DMS153 treated with DMSO at 0.1 percent for 48 hours (cell line): ENCODE results near the gene CAMK2A.

Experiments used
- DNase-seq: peaks from one replicate; lab custom pipeline; 2025; ENCODE audit not compliant: unreplicated experiment; lab: John Stamatoyannopoulos, UW

The CAMK2A gene

GRCh38 chr5:150317048-150318003 lies 27.8 kb upstream of the CAMK2A start:
- no peak for DNase-seq

- no peak for DNase-seq
These were observed 26.7 kb upstream of the CAMK2A start for GRCh38 chr5:150316320-150316719.

- no peak for DNase-seq
These were observed 25.7 kb upstream of the CAMK2A start for GRCh38 chr5:150315245-150315644.

DNA sequence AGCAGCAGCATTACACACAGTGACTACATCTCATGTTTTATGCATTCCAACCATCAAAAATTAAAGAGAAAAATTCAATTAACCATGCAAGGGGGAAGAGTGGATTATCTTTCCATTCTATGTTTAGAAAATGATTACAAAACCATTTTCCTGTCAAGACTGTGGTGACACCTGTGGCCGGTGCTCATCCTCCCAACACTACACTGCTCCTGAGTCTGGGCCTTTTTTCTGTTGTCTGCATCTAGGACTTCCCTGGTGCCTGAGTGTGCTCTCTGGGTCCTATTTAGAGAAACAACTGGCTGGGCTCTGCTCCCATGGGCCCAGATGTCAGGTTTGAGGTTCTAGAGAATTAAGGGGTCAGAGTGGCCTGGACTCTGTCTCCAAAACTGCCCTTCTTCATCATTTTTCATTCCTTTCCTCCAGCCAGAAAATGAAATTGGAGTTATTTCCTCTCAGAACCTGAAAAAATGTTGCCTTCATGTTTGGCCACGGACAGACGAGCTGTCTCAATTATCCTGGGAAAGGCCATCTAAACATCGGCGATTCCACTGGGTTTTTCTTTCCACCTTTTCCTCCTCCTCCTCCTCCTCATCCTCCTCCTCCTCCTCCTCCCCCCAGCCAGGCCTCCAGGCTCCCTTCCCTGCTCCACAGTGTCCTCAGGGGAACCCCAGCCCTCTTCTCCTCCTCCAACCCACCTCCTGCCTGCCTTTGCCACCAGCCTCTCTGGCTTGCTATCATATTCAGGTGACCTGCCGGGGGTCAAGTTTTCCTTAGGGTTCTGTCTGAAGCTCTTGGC lies 24.5 kb upstream of the CAMK2A start:
- no peak for DNase-seq

DNA sequence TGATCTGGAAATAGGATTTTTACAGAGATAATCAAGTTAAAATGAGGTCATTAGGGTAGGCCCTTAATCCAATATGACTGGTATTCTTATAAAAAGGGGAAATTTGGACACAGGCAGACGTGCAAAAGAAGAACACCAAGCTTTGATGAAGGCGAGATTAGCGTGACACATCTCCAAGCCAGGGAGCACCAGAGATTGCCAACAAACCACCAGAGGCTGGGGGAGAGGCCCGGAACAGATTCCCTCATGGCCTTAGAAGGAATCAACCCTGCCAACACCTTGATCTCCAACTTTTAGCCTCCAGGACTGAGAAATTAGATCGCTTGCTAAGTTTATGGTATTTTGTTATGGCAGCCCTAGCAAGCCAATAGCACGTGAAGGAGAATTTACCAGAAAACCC lies 23.9 kb upstream of the CAMK2A start:
- no peak for DNase-seq

DNA sequence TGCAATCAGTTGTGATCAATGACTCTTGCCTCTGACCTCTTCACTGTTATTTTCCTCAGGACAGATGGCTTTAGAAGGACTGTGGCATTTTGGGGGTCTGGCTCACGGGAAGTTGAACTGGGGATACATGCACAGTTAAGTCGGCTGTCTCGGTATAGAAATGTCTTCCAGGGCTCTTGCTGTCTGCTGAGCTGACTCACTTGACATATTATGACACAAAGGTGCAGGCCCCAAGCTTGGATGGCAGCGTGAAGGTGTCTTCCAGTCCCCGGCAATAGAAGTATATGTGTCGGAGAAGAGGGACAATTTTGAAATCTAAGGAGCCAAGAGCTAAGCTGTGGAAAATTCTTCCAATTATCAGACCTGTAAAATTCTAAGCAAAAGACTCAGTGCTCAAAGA lies 22.9 kb upstream of the CAMK2A start:
- DNase-seq = no peak

DNA sequence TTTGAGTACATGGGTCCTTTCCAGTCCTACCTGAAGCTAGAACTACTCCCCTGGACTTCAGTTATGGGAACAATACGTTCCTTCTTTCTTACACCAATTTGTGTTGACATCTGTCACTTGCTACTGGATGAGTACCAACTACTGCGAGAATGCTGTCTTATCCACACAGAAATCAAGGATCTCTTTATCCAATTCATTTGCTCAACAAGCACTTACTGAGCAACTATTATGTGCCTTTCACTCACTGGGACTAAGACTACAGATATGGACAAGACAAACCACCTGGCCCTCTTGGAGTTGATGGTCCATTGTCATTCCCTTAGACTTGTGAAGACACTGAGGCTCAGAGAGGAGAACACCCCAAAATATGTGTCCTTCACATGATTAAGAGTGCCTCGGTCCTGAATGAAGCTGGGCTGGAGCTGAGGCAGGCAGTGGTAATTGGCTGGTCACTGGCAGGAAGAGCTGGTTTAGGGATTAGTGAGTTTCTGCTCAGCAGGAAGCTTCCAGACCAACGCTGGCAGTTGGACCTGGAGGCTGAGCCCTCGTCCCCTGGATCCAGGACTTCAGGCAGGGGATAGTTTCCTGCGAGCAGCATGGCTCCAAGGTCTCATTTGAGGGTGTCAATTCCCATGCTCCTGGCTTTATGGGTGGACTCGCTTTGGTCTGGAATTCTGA lies 21.6 kb upstream of the CAMK2A start:
- no peak for DNase-seq

- DNase-seq = no peak
These were observed 20.7 kb upstream of the CAMK2A start for GRCh38 chr5:150310246-150310645.

DNA sequence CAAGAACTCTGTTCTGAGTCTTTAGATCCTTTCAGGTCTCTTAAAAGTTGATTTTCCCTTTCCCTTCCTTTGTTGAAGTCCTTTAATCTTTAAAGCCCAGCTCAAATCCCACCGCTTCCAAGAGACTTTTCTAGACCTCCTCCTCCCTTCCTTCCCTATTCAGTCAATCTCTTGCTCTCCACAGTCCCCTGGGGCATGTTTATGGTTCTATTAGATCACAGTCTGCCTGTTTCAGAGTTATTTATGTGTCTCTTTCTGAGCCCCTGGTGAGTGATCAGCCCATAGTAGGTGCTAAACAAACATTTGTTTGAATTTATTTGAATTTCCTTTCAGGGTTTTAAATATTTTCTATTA lies 20.3 kb upstream of the CAMK2A start:
- DNase-seq = no peak

- DNase-seq = no peak
These were observed 19.7 kb upstream of the CAMK2A start for GRCh38 chr5:150309101-150309885.

DNA sequence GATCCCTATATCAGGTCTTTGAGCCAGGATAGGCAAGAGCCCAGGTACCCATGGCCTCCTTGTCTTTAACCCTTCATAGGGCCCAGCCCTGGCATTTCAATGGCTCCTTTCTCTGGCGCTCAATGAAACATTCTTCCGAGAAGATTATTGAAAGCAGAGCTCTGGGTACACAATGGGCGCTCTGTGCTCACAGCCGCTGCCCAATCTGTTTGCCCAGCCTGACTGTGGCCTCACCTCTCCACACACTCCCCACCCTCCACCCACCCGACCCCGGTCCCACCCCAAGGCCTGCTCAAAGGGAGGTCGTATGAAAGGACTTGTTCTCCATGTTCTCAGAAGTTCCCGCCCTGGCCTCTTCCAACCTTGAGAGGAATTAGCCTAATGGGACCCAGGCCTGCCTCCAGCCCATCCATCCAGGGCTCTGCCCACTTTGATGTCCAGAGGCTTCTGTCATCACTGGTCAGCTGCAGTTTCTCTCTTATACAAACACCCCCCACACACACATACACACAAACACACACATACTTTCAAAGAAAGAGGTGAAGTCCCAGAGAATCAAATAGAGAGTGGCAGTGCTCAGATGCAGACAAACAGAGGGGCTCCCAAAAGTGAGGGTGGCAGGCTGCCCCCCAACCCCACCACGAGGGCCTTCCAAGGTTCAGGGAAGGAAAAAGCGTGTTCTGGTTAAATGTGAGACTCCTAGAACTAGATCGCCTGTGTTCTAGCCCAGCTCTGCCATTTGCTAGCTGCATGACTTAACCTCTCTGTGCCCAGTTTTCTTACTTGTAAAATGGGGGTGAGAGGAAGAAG lies 18.2 kb upstream of the CAMK2A start:
- DNase-seq = no peak

- DNase-seq = no peak
These were observed 17.2 kb upstream of the CAMK2A start for GRCh38 chr5:150306775-150307174.

DNA sequence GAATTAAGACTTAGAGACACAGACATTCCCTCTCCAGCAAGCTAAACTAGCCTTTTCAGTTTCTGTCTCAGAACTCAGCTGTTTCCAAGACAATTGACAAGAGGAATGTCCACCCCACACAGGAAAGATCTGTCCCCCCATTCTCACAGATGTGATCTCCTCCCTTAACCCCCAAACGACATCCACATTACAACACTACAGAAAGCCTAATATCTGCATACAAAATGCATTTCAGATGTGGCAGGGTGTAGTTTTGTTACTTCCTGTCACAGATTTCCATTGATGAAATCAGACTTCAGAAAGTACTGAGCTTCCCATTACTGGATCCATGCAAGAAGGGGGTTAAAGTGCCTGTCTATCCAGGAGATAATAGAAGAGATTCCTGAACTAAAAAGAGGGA lies 16.0 kb upstream of the CAMK2A start:
- DNase-seq = no peak

DNA sequence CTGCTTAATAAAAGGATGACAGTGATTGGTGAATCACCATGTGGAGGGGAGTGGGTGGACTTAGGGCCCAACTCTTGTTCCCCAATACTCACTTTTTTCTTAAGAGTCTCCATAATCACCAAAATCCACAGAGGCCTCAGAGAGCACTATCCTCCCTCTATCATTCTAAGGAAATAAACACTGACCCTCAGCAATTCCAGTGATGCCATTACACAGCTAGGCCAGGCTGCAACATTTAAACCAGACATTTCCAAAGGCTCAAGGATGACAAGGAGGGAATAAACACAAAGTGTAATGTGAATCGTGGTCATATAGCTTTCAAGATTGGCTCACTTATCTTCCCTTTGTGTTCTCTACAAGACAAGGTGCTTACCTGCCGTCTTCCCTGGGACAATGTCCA lies 15.5 kb upstream of the CAMK2A start:
- DNase-seq = no peak

DNA sequence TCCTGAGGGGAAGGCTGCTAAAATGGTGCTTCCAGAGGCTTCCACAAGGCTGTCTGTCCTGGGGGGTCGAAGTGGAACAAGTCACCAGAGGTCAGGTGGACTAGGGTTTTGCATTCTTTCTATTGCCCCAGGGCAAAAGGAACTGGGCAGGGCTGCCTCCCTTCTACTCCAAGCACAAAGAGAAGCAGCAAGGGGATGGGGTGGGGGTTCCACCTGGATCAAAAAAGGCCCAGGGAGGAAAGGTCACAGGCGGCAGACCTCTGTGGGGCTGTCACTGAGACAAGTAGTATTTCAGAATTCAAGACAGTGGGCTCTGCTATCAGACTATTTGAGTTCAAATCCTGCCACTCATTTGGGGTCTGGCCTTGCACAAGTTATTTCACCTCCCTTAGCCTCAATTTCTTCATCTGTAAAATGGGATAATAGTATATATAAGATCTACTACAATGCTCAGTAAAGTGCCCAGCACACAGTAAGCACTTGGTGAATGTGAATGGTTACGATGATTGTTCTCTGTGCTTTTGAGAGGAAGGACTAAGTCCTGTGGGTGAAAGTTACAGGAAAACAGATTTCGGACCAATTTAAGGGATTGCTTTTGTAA lies 15.0 kb upstream of the CAMK2A start:
- DNase-seq = no peak

- no peak for DNase-seq
These were observed 14.2 kb upstream of the CAMK2A start for GRCh38 chr5:150303660-150304386.

DNA sequence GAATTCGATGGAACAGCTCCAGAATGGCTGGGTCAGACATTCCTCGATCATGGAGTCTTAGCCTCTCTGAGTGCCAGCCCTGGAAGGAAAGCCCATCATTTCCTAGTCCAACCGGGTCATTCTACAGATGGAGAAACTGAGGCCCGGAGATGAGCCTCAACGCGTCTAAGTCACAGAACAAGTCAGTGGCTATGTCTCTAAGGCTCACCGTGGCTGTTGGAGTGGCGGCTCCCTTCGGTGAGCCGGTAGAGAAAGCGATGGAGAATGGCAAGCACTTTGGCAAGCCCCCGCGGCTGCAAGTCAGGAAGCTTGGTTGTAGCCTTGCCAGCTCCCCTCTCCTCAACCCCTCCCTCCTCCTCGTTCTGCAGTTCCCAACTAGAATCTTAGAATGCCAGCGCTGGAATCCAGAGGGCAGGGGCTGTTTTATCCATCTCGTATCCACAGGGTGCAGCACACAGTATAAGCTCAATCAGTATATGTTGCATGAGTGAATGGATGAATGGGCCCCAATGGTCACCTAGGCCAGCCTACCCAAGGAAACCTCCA lies 13.6 kb upstream of the CAMK2A start:
- no peak for DNase-seq

DNA sequence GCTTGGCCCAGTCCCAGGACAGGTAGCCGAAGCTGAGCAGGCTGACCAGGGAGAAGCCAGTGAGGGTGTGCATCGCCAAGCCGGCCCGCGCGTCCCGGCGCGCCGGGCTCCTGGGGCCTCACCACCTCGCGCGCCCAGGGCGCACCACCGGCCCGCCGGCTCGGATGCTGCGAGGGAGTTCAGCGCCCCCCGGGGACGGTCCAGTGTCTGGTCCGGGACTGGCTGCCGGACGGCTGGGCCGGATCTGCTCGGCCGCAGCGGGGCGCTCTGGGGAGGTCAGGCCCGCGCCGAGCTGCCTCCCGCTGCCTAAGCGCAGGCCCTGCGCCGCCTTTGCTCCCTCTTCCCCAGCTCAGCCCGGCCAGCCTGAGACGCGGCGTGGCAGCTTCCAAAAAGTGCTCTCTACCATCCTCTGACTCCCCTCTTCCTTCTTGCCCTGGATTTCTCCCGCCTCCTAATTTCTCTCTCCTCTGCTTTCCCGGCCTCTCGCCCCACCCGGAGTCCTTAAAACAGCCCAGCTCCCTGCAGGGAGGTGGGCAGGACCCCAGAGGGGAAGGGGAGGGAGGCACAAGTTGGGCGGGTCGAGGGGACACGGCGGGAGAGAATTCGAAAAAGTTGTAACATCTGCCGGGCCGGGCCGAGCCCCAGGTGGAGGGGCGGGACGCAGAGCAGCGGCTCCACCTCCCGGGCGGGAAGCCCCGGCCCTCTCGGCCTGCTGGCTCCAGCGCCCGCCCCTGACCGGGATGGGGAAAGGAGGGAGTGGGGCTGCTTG lies 12.9 kb upstream of the CAMK2A start, which contains the start of gene ARSI:
Gene ARSI (minus strand): TSS at position 605 of the 769 bp plus-strand sequence. CDS start 532 bp downstream, at position 73.
- no peak for DNase-seq
